Measurements from ENCODE around the gene MAST2.

- TF ChIP-seq CTCF (IDR thresholded peaks at IDR 0.05) (no peak), POLR2A (IDR thresholded peaks at IDR 0.05) (no peak)
These were observed 12.5 kb downstream of the MAST2 start for GRCh38 chr1:45815667-45816458.

Measured in testis (tissue), 2 donors.